NCI-H345 treated with DMSO at 0.1 percent for 48 hours (cell line): Measurements from ENCODE around the gene SSX2IP.
"Not testable (repeated sequence)": the region's sequence is repeated elsewhere in the genome, so short reads cannot be mapped to it uniquely, and the experiment has no call there.

Experiments
- DNase-seq: peaks from one replicate; lab custom pipeline; 2025; ENCODE audit not compliant: unreplicated experiment; lab: John Stamatoyannopoulos, UW

The SSX2IP gene

GRCh38 chr1:84690397-84691121 lies at the start of gene SSX2IP:
Gene SSX2IP (minus strand): TSS chr1:84690461. CDS start chr1:84671219, 19,242 bp downstream.
- peak; percentile 92 for DNase-seq

GRCh38 chr1:84738237-84738636 lies 48.0 kb upstream of the SSX2IP start:
- no peak for DNase-seq

GRCh38 chr1:84737590-84737989 lies 47.3 kb upstream of the SSX2IP start:
- DNase-seq = no peak

GRCh38 chr1:84736944-84737343 lies 46.7 kb upstream of the SSX2IP start:
- no peak for DNase-seq

- DNase-seq = no peak
Observed at GRCh38 chr1:84736445-84736844, 46.2 kb upstream of the SSX2IP start.

- no peak for DNase-seq
Observed at GRCh38 chr1:84735483-84735882, 45.2 kb upstream of the SSX2IP start.

GRCh38 chr1:84732520-84732919 lies 42.3 kb upstream of the SSX2IP start:
- no peak for DNase-seq

GRCh38 chr1:84731519-84731918 lies 41.3 kb upstream of the SSX2IP start:
- no peak for DNase-seq

- DNase-seq = peak; percentile 85
Observed at GRCh38 chr1:84727711-84728110, 37.5 kb upstream of the SSX2IP start.

- DNase-seq = no peak
Observed at GRCh38 chr1:84726593-84727499, 36.6 kb upstream of the SSX2IP start.

- DNase-seq = no peak
Observed at GRCh38 chr1:84724128-84724860, 34.0 kb upstream of the SSX2IP start.

- DNase-seq = no peak
Observed at GRCh38 chr1:84722794-84723193, 32.5 kb upstream of the SSX2IP start.

GRCh38 chr1:84721872-84722271 lies 31.6 kb upstream of the SSX2IP start:
- not testable (repeated sequence) for DNase-seq

GRCh38 chr1:84721152-84721551 lies 30.9 kb upstream of the SSX2IP start:
- DNase-seq = no peak

GRCh38 chr1:84720221-84720780 lies 30.0 kb upstream of the SSX2IP start:
- no peak for DNase-seq

GRCh38 chr1:84719543-84720217 lies 29.4 kb upstream of the SSX2IP start:
- DNase-seq = no peak

- DNase-seq = peak; percentile 98
Observed at GRCh38 chr1:84715342-84716019, 25.2 kb upstream of the SSX2IP start.

GRCh38 chr1:84712276-84712874 lies 22.1 kb upstream of the SSX2IP start:
- DNase-seq = no peak

GRCh38 chr1:84711869-84712268 lies 21.6 kb upstream of the SSX2IP start:
- DNase-seq = no peak

- DNase-seq = no peak
Observed at GRCh38 chr1:84711121-84711520, 20.9 kb upstream of the SSX2IP start.
